Measurements from ENCODE around the gene LONRF3.

Gene LONRF3

DNA sequence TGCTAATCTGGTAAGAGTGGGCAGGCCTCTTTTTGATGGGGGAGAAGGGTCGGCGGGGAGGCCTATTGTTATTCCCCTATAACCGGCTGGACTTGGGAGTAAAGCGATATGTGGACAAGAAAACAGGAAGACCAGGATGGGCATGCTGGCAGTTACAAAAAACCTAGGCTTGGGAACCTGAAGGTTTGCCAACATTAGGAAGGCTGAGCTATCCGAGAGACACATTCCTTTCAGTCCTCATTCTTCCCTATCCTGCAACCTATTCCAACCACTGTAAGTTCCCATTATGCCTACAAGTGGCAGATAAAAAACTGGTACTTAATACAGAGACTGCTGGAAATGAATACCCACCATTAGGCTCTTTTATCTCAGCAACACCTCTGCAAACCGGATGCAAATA is 66.0 kb downstream of the LONRF3 start:
- no peak for DNase-seq

DNA sequence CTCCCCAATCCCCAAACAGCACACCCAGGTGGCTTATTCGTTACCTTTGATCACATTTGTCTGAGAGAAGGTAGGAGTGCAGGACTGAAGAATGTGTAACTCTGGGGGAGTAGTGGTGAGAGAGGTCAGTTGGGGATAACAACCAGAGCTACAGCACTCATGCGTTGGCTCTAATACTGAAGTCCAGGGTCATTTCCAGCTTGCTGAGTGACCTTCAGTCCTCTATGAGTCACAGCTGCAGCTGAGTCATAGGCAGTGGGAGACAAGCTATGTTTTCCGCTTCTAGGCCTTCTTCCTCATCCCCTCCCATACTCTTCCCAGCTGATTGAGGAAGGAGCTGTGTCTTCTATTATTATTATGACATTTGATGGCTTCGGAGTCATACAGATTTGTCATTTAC is 66.8 kb downstream of the LONRF3 start:
- peak; percentile 73 to 89 for DNase-seq

DNA sequence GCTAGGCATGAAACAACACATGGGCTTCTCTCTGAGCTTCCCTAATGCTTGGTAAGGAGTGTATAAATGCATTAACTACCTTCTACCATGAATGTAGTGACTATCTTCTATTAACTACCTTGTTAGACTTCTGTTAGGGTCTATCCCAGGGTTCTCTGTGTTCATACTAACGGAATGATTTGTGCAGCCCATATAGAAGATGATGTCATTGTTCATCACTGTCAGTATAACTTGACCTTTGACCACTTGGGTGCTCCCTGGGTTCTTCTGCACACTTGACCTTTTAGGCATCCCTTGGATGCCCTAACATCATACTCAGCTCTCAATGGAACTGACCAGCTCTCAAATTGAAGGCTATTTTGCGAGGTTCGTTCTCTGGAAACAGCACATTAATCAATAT is 67.6 kb downstream of the LONRF3 start:
- DNase-seq = no peak

DNA sequence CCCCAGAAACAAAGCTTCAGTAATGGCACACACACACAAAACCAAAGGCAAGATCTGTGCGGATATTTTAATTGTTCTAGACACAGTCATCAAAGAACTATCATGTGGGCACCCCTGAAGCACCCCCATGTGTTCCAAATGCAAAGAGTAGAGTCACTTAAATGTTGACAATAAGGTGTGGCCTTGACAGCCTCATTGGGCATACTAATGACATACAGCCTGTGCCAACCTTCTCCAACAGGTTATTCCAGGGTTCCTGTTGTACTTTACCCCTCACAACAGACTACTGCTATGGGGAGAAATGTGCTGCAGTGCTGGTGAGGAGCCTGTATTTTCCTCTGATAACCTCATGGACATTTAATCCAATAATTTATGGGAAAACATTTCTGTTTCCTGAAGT is 68.6 kb downstream of the LONRF3 start:
- no peak for DNase-seq

DNA sequence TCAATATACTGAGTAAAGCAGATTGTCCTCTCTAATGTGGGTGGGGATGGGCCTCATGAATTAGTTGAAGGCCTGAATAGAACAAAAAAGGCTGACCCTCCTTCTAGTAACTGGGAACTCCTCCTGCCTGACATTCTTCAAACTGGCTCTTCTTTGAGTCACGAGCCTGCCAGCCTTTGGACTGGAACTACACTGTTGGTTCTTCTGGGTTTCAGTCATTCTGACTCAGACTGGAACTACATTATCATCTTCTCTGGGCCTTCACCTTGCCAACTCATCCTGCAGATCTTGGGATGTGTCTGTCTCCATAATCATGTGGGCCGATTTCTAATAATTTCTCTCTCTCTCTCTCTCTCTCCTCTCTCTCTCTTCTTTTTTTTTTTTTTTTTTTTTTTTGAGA is 71.5 kb downstream of the LONRF3 start:
- DNase-seq = no peak

DNA sequence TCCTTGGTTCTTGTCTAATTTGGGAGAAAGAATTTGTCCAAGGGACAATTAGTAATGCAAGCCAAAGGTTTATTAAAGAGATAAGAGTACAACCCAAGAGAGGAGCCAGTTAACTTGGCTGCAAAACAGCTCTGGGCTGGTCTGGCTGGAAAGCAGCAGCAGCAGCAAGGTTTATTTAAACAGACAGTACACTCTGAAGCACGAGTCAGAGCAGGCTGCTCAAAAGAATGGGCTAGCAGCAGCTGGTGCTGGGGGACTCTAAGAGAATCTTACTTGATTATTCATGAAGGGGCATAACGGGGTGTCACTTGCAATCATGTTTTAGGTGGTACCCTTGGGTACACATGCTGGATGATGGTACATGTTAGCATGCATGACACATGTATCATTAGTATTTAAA is 81.3 kb downstream of the LONRF3 start:
- DNase-seq = no peak

DNA sequence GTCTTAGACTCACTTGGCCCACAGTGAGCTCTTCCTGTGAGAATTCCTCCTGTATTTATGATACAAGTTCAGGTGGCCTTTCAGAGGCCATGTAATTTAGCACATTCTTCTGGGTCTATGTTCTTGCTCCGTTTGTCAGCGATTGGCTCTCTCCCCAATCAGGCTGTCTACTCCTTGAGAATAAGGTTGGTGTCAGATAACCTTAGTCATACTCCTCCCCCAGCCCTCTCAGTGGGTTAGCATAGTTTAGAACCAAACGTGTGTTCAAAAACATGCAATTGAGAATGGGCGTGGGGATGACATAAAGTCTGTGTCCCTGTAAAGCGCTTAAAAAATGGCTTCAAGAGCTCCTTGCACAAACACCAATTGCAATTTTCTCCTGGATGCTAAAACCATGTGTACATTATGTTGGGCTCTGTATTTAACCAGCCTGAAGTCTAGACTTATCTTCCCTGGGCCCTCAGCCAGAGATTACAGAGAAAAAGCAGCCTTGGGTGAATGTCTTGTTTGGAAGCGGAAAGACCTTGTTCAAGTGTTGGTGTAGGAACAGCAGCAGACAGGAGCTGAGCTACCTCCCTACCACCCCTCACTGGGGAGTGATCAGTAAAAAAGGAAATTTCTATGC is 88.4 kb downstream of the LONRF3 start:
- DNase-seq = no peak

DNA sequence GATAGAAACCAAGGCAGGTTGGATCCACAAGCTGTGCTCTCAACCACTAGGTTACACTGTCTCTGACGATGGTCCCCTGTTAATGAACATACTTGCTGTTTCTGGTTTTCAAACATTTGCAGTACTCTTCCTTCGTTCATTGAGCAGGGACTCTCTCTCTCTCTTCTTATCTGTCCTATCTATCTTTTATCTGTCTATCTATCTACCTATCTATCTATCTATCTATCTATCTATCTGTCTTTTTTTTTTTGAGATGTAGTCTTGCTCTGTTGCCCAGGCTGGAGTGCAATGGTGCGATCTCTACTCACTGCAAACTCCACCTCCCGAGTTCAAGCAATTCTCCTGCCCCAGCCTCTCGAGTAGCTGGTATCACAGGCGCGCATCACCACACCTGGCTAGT is 89.0 kb downstream of the LONRF3 start:
- no peak for DNase-seq

DNA sequence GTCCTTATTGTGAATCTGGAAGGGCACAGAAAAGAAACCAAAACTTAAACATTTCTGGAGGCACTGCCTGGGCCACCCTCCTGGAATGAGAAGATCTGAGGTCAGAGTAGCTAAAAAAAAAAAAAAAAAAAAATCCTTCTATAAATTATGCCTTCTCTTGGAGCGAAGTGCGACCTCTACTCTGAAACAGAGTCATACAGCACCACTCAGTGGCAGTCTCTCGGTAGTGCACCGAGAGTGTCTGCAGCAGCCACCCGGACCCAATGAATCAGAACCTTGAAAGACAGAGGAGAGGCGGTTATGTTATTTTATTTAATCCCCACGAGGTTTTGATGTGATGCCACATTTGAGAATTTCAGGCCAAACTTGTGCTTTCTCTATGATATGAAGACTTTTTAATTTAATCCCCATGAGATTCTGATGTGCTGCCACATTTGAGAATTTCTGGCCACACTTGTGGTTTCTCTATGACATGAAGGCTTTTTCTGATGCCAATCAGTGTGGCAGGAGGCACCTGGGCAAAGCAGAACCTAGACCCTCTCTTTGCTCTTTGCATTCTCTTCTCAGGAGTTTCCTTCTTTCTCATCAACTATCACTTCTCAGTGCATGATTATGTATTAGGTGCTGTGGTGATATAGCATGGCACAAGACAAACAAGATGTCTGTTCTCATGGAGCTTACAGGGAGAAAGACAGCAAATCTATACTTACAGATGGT is 92.8 kb downstream of the LONRF3 start:
- DNase-seq = peak; percentile 59 to 66

Measured in inflammatory macrophage (primary cell).